IPS DF 6.9 (cell line): ENCODE measurements around the gene UBASH3A.

Source experiments
- DNase-seq: peaks from one replicate; pipeline ENCODE4 v3.0.0-alpha.2; 2013; ENCODE audit warnings: low read depth, low spot score
- H3K27ac ChIP-seq: one replicate; pipeline ENCODE4 v1.5.1; 2013; ENCODE audit warnings: low read length, control low read depth
- H3K27me3 ChIP-seq: 2 replicates; pipeline ENCODE4 v1.6.1; 2013; ENCODE audit warnings: mild to moderate bottlenecking, low read length; ENCODE audit not compliant: control insufficient read depth, insufficient read depth
- H3K36me3 ChIP-seq: 2 replicates; pipeline ENCODE4 v1.6.1; 2013; ENCODE audit warnings: low read length; ENCODE audit not compliant: control insufficient read depth, insufficient read depth
- H3K4me1 ChIP-seq: 2 replicates; pipeline ENCODE4 v1.6.1; 2013; ENCODE audit warnings: low read length; ENCODE audit not compliant: control insufficient read depth, insufficient read depth
- H3K4me3 ChIP-seq: 2 replicates; pipeline ENCODE4 v1.5.1; 2013; ENCODE audit warnings: mild to moderate bottlenecking, low read length
- H3K9me3 ChIP-seq: 2 replicates; pipeline ENCODE4 v1.6.1; 2013; ENCODE audit warnings: low read length, inconsistent platforms; ENCODE audit not compliant: control insufficient read depth, insufficient read depth
- WGBS: extraction: QIAGEN DNeasy Blood & Tissue Kit; methylation state at CpG from one replicate; pipeline ENCODE4 v1.1.7; 2013; ENCODE audit warnings: mixed read lengths, missing lambda C conversion rate; ENCODE audit not compliant: insufficient read length, insufficient coverage; 5-methylcytosine and 5-hydroxymethylcytosine counted together

The UBASH3A gene

DNA sequence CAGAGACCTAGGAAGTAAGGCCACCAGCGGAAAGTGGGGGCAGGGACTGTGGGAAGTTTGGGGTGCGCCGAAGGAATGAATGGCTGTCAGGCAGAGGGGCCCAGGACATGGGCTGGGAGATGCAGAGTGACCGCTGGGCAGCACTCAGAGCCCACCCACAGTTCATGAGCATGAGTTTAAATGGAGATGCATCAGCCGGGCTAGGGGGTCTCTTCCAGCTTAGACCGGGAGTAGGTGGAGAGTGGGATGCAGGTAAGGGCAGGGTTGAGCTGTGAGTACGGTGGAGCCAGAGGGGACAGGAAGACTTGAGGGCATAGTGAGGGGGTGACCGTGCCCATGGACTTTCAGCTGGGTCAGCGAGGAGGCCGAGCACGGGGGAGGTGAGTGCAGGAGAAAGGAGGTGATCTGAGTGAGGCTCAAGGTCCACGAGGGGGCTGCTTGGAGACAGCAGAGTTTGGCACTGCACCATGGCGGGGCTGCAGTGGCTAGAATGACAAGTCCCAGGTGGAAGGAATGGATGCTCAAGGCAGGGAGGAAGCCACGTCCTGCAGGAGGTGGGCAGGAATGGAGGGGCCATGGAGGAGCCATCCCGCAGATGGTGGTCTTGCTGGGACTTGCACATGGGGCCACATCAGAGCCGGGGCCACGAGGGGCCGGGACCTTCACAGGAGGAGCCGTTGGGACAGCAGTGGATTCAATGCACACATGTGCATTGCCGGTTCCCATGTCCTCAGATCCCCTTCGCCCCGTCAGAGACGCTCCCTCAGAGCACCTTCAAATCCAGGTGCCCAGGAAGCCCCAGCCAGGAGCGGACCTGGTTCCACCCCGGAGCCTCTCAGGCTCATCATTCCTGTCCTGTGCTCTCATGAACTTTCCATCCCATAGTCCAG, 34.9 kb downstream of the UBASH3A start:
- no CpG with 5 or more reads among the region's 25 CpGs for WGBS
- H3K27me3 ChIP-seq, result no peaks in the 10 kb centered on the region
- H3K4me3 ChIP-seq, result no peak overlapping the region
- no peaks in the 10 kb centered on the region for H3K36me3 ChIP-seq
- no peak for DNase-seq
- no peaks in the 10 kb centered on the region for H3K4me1 ChIP-seq
- no peaks in the 10 kb centered on the region for H3K9me3 ChIP-seq
- no peak overlapping the region for H3K27ac ChIP-seq

DNA sequence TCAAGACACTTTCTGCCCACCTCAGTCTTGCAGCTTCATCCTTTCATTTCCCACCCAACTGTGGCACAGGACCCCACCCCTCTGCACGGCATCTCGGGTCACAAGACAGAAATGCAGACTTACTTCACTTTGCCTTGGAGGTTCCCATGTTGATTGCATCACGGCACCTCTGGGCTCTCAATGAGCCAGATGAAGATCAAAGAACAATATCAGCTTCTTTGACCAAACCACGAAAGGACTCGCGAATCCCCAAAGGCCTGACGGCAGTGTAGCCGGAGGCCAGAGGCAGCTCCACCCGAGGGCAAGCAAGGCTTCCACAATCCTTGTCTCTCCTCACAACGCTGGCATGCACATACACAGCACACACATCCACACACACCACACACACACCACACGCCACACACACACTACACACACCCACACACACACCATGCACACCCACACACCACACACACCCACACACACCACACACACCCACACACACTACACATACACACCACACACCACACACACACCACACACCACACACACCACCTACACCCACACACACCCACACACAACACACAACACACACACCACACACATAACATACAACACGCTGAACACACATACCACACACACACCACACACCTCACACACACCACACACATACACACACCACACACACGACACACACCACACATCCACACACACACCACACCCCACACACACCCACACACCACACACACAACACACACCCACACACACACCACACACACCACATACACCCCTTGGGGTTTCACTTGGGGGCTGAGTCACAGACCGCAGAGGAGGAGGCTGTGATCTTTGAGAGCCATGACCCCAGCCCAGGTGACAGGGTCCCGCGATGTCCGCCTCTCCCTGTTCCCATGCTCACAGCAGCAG, 35.8 kb downstream of the UBASH3A start:
- no peak for DNase-seq
- H3K27me3 ChIP-seq, result no peaks in the 10 kb centered on the region
- H3K27ac ChIP-seq, result no peak overlapping the region
- no peak overlapping the region for H3K4me3 ChIP-seq
- 100% methylated on average over 3 of the region's 17 CpGs for WGBS
- H3K4me1 ChIP-seq, result no peaks in the 10 kb centered on the region
- no peaks in the 10 kb centered on the region for H3K36me3 ChIP-seq
- no peaks in the 10 kb centered on the region for H3K9me3 ChIP-seq

GRCh38 chr21:42440187-42440792, 36.6 kb downstream of the UBASH3A start:
- no peaks in the 10 kb centered on the region for H3K27me3 ChIP-seq
- no peak overlapping the region for H3K4me3 ChIP-seq
- H3K27ac ChIP-seq, result no peak overlapping the region
- no peaks in the 10 kb centered on the region for H3K4me1 ChIP-seq
- WGBS, result no CpG with 5 or more reads among the region's 12 CpGs
- no peak for DNase-seq
- no peaks in the 10 kb centered on the region for H3K9me3 ChIP-seq
- H3K36me3 ChIP-seq, result no peaks in the 10 kb centered on the region

GRCh38 chr21:42441963-42442362, 38.3 kb downstream of the UBASH3A start:
- no peak for DNase-seq
- no CpG with 5 or more reads among the region's 6 CpGs for WGBS
- Histone ChIP-seq H3K4me3 (no peak overlapping the region), H3K4me1 (no peaks in the 10 kb centered on the region), H3K9me3 (no peaks in the 10 kb centered on the region), H3K27ac (no peak overlapping the region), H3K36me3 (no peaks in the 10 kb centered on the region), H3K27me3 (no peaks in the 10 kb centered on the region)

- Histone ChIP-seq H3K27ac (no peak overlapping the region), H3K27me3 (no peaks in the 10 kb centered on the region), H3K4me3 (no peak overlapping the region), H3K4me1 (no peaks in the 10 kb centered on the region), H3K9me3 (no peaks in the 10 kb centered on the region), H3K36me3 (no peaks in the 10 kb centered on the region)
- no peak for DNase-seq
- no CpG with 5 or more reads among the region's 15 CpGs for WGBS
Observed at GRCh38 chr21:42443181-42443785, 39.6 kb downstream of the UBASH3A start.

- no peaks in the 10 kb centered on the region for H3K9me3 ChIP-seq
- no CpG with 5 or more reads among the region's 34 CpGs for WGBS
Observed at GRCh38 chr21:42443876-42444744, 40.4 kb downstream of the UBASH3A start.

GRCh38 chr21:42444745-42445059, 41.0 kb downstream of the UBASH3A start:
- H3K4me1 ChIP-seq, result no peaks in the 10 kb centered on the region
- H3K9me3 ChIP-seq, result no peaks in the 10 kb centered on the region
- H3K27me3 ChIP-seq, result no peaks in the 10 kb centered on the region
- H3K4me3 ChIP-seq, result no peak overlapping the region
- no peak overlapping the region for H3K27ac ChIP-seq
- no CpG with 5 or more reads among the region's 10 CpGs for WGBS
- no peak for DNase-seq
- no peaks in the 10 kb centered on the region for H3K36me3 ChIP-seq

More at GRCh38 chr21:42443876-42444744, 40.4 kb downstream of the UBASH3A start:
- DNase-seq, result no peak
- no peaks in the 10 kb centered on the region for H3K27me3 ChIP-seq
- H3K4me1 ChIP-seq, result no peaks in the 10 kb centered on the region
- no peak overlapping the region for H3K27ac ChIP-seq
- no peak overlapping the region for H3K4me3 ChIP-seq
- no peaks in the 10 kb centered on the region for H3K36me3 ChIP-seq

- no peak for DNase-seq
- Histone ChIP-seq H3K36me3 (no peaks in the 10 kb centered on the region), H3K4me1 (no peaks in the 10 kb centered on the region), H3K27me3 (no peaks in the 10 kb centered on the region), H3K4me3 (no peak overlapping the region), H3K9me3 (no peaks in the 10 kb centered on the region), H3K27ac (no peak overlapping the region)
- WGBS, result no CpG with 5 or more reads among the region's 7 CpGs
Observed at GRCh38 chr21:42445311-42445710, 41.6 kb downstream of the UBASH3A start.

GRCh38 chr21:42446531-42446930, 42.8 kb downstream of the UBASH3A start:
- H3K4me1 ChIP-seq, result no peaks in the 10 kb centered on the region
- H3K4me3 ChIP-seq, result no peak overlapping the region
- no peaks in the 10 kb centered on the region for H3K36me3 ChIP-seq
- no peak for DNase-seq
- no CpG with 5 or more reads among the region's 4 CpGs for WGBS
- no peaks in the 10 kb centered on the region for H3K27me3 ChIP-seq
- no peak overlapping the region for H3K27ac ChIP-seq
- H3K9me3 ChIP-seq, result no peaks in the 10 kb centered on the region
